ENCODE results near the gene GRM4.

Gene GRM4

DNA sequence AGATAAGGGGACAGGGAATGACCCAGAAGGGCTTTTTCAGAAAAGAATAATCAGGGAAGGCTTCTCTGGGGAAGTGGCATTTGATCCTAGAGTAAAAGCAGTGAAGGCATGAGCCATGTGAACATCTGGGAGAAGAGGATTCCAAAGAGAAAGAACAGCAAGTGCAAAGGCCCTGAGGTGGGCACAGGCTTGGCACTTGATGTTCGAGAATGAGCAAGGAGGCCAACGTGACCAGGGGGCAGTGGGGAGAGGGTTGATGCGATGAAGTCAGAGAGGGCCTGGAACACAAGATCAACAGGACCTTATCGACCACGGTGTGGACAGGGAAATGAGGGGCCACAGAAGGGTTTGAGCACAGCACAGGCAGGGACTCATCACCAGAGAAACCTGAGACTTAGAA, 5.8 kb downstream of the GRM4 start:
- DNase-seq, result no peak
- Histone ChIP-seq H3K36me3 (ENCODE audit: control insufficient read depth, insufficient read depth, low read length) (no peaks in the 10 kb centered on the region), H3K4me3 (ENCODE audit: insufficient read depth, low read depth, low read length, poor library complexity, severe bottlenecking) (no peak overlapping the region), H3K27ac (ENCODE audit: insufficient read depth, low read length, poor library complexity, severe bottlenecking) (no peak overlapping the region), H3K4me1 (ENCODE audit: control insufficient read depth, insufficient read depth, low read length, poor library complexity, severe bottlenecking) (peaks cover 27% of the 10 kb centered on the region), H3K27me3 (replicated peaks; ENCODE audit: control insufficient read depth, insufficient read depth, low read length, poor library complexity, severe bottlenecking) (peaks cover 59% of the 10 kb centered on the region), H3K9me3 (ENCODE audit: control insufficient read depth, low read length) (no peaks in the 10 kb centered on the region)

DNA sequence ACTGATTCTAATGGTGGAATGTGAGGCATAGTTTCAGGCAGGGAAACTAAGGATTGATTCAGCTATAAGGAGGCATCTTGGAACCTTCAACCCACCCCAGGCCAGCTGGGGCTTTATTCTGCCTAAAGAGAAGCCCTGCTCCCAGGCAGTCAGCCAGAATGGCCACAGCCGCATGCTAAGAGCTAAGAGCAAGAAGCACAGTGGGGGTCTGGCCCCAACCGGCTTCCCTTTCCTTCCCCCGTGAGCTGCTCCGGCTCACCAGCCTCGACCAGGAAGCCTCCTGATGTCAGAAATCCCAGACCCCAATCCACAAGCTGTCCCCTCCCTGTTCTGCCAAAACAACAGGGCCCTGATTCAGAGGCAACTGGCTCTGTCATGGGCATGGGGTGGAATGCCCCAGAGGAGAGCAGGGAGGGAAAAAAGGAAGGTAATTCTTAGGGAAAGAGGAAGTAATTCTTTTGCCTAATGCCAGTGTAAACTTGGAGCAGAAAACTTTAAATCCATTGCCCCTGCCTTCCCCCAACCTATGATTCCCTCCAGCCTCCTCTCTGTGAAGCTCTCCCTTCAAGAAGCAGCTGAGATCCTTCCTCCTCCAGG, 6.9 kb downstream of the GRM4 start:
- Histone ChIP-seq H3K4me1 (ENCODE audit: control insufficient read depth, insufficient read depth, low read length, poor library complexity, severe bottlenecking) (peaks cover 18% of the 10 kb centered on the region), H3K36me3 (ENCODE audit: control insufficient read depth, insufficient read depth, low read length) (no peaks in the 10 kb centered on the region), H3K27me3 (replicated peaks; ENCODE audit: control insufficient read depth, insufficient read depth, low read length, poor library complexity, severe bottlenecking) (peaks cover 51% of the 10 kb centered on the region), H3K27ac (ENCODE audit: insufficient read depth, low read length, poor library complexity, severe bottlenecking) (no peak overlapping the region), H3K9me3 (ENCODE audit: control insufficient read depth, low read length) (no peaks in the 10 kb centered on the region), H3K4me3 (ENCODE audit: insufficient read depth, low read depth, low read length, poor library complexity, severe bottlenecking) (no peak overlapping the region)
- DNase-seq, result no peak

DNA sequence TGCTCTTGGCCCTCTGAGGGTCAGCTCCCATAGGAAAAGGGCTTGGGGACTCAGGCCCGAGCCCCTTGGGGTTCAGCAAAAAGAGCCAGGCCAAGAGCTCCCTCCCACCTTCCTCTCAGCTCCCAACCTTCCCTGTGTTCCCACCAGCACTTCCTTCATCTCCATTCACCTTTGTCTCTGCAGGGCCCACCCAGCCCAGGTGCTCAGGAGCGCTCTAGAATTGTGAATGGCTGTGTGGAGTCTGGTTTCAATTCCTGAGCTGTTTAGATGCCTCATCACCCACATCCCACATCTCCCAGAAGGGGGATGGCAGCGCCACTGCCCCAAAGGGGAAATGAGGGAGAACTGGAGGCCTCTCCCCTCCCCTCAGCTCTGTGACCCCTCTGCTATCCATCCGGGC, 7.7 kb downstream of the GRM4 start:
- H3K4me1 ChIP-seq (ENCODE audit: control insufficient read depth, insufficient read depth, low read length, poor library complexity, severe bottlenecking), result peaks cover 10% of the 10 kb centered on the region
- H3K9me3 ChIP-seq (ENCODE audit: control insufficient read depth, low read length), result no peaks in the 10 kb centered on the region
- no peak for DNase-seq
- H3K36me3 ChIP-seq (ENCODE audit: control insufficient read depth, insufficient read depth, low read length), result no peaks in the 10 kb centered on the region
- no peak overlapping the region for H3K27ac ChIP-seq (ENCODE audit: insufficient read depth, low read length, poor library complexity, severe bottlenecking)
- H3K27me3 ChIP-seq (replicated peaks; ENCODE audit: control insufficient read depth, insufficient read depth, low read length, poor library complexity, severe bottlenecking), result peaks cover 43% of the 10 kb centered on the region
- no peak overlapping the region for H3K4me3 ChIP-seq (ENCODE audit: insufficient read depth, low read depth, low read length, poor library complexity, severe bottlenecking)

GRCh38 chr6:34135541-34135940, 10.3 kb downstream of the GRM4 start:
- Histone ChIP-seq H3K4me1 (ENCODE audit: control insufficient read depth, insufficient read depth, low read length, poor library complexity, severe bottlenecking) (no peaks in the 10 kb centered on the region), H3K27ac (ENCODE audit: insufficient read depth, low read length, poor library complexity, severe bottlenecking) (no peak overlapping the region), H3K4me3 (ENCODE audit: insufficient read depth, low read depth, low read length, poor library complexity, severe bottlenecking) (no peak overlapping the region), H3K27me3 (replicated peaks; ENCODE audit: control insufficient read depth, insufficient read depth, low read length, poor library complexity, severe bottlenecking) (peaks cover 22% of the 10 kb centered on the region), H3K36me3 (ENCODE audit: control insufficient read depth, insufficient read depth, low read length) (no peaks in the 10 kb centered on the region), H3K9me3 (ENCODE audit: control insufficient read depth, low read length) (no peaks in the 10 kb centered on the region)
- DNase-seq, result no peak

DNA sequence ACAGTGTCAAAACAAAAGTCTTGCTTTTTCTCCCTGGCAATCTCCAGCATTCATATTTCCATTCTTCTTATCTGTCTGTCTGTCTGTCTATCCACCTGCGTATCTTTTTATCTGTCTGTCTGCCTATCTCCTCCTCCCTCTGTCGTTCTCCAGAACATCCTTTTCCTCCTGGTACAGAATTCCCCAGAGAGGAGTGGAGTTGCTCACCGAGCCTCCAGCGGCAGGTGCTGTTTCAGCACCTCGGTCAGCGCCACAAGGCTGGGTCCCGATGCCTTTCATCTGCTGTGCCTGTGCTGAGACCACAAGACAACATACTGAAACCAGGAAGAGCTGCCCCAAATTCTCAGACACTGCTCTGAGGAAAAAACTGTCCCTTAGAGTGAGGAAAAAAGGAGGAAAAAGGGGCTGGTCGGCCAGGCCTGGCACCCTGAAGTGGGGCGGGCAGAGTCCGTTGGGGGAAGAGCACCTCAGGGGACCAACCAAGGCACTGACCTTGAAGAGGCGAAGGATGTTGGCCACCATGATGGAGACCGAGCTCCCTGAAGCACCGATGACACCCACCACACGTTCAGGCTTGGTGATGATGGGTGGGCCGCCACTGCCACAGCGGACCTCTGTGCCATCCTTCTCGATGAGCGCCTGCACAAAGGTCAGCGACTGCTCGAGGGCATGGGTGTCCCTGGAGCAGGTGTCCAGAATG, 13.3 kb downstream of the GRM4 start:
- Histone ChIP-seq H3K27ac (ENCODE audit: insufficient read depth, low read length, poor library complexity, severe bottlenecking) (no peak overlapping the region), H3K9me3 (ENCODE audit: control insufficient read depth, low read length) (no peaks in the 10 kb centered on the region), H3K4me1 (ENCODE audit: control insufficient read depth, insufficient read depth, low read length, poor library complexity, severe bottlenecking) (no peaks in the 10 kb centered on the region), H3K4me3 (ENCODE audit: insufficient read depth, low read depth, low read length, poor library complexity, severe bottlenecking) (no peak overlapping the region), H3K36me3 (ENCODE audit: control insufficient read depth, insufficient read depth, low read length) (no peaks in the 10 kb centered on the region), H3K27me3 (replicated peaks; ENCODE audit: control insufficient read depth, insufficient read depth, low read length, poor library complexity, severe bottlenecking) (no peaks in the 10 kb centered on the region)
- DNase-seq, result no peak

DNA sequence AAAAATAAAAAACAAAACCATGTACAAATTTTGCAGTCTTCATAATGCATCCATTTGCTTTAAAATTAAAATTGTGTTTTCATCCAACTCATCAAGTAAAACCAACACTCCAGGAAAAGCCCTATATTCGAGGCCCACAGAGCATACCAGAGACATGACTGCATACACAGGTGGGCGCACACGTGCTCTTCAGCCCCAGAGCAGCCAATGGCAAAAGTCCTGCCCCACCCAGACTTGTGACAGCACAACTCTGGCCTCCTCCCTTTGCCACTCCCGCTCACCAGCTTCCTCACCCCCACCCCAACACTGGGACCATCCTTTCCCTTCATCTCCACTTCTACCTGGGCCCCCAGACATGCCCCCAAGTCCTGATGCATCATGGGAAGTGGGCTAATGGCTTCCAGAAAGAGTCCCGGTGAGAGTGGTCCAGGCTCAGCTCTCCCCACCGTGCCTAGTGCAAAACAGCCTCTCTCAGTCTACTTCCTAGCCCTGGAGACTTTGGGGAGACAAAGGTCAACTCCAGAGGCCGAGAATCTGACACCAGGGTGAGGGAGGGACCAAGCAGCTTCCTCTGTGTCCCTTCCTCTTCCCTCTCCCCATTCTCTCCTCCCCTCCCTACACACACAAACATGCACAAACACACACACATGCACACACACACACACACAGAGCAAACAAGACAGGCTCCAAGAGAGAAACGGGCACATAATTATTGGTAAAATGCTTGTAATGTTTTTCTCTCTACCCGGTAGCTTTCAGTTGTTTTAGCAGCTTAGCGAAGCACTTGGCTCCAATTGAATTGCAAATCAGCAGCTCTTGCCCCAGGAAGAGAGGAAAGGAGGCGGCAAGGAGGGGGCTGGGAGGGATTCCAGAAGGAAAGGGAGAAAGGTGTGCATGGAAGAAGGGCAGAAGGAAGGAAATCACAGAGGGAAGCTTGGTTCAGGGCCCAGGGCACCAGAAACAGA, 14.3 kb downstream of the GRM4 start:
- no peak overlapping the region for H3K27ac ChIP-seq (ENCODE audit: insufficient read depth, low read length, poor library complexity, severe bottlenecking)
- no peaks in the 10 kb centered on the region for H3K4me1 ChIP-seq (ENCODE audit: control insufficient read depth, insufficient read depth, low read length, poor library complexity, severe bottlenecking)
- no peaks in the 10 kb centered on the region for H3K36me3 ChIP-seq (ENCODE audit: control insufficient read depth, insufficient read depth, low read length)
- H3K27me3 ChIP-seq (replicated peaks; ENCODE audit: control insufficient read depth, insufficient read depth, low read length, poor library complexity, severe bottlenecking), result no peaks in the 10 kb centered on the region
- H3K4me3 ChIP-seq (ENCODE audit: insufficient read depth, low read depth, low read length, poor library complexity, severe bottlenecking), result no peak overlapping the region
- H3K9me3 ChIP-seq (ENCODE audit: control insufficient read depth, low read length), result no peaks in the 10 kb centered on the region
- no peak for DNase-seq

GRCh38 chr6:34130862-34131261, 15.0 kb downstream of the GRM4 start:
- no peaks in the 10 kb centered on the region for H3K36me3 ChIP-seq (ENCODE audit: control insufficient read depth, insufficient read depth, low read length)
- DNase-seq, result no peak
- H3K27ac ChIP-seq (ENCODE audit: insufficient read depth, low read length, poor library complexity, severe bottlenecking), result no peak overlapping the region
- peaks cover 2% of the 10 kb centered on the region for H3K27me3 ChIP-seq (replicated peaks; ENCODE audit: control insufficient read depth, insufficient read depth, low read length, poor library complexity, severe bottlenecking)
- H3K9me3 ChIP-seq (ENCODE audit: control insufficient read depth, low read length), result no peaks in the 10 kb centered on the region
- no peak overlapping the region for H3K4me3 ChIP-seq (ENCODE audit: insufficient read depth, low read depth, low read length, poor library complexity, severe bottlenecking)
- no peaks in the 10 kb centered on the region for H3K4me1 ChIP-seq (ENCODE audit: control insufficient read depth, insufficient read depth, low read length, poor library complexity, severe bottlenecking)

DNA sequence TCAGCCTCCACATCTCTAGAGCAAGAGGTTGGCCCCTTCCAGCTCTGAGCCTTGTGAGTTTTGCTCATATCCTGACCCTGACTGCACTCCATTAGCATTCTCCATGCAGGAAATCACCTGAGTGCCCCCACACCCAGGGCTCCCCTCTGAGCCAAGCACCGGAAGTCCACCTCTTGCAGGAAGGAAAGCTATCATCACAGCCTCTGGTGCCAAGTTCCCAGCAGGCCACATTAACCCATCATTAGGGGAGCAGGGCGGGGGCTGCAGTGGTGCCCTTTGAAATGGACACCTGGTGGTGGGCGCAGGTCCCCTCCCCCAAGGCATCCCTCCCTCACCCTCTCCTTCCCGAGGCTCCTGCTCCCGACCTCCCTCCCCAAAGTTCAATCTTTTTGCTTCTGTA, 16.1 kb downstream of the GRM4 start:
- peaks cover 2% of the 10 kb centered on the region for H3K27me3 ChIP-seq (replicated peaks; ENCODE audit: control insufficient read depth, insufficient read depth, low read length, poor library complexity, severe bottlenecking)
- no peaks in the 10 kb centered on the region for H3K9me3 ChIP-seq (ENCODE audit: control insufficient read depth, low read length)
- H3K27ac ChIP-seq (ENCODE audit: insufficient read depth, low read length, poor library complexity, severe bottlenecking), result no peak overlapping the region
- no peak overlapping the region for H3K4me3 ChIP-seq (ENCODE audit: insufficient read depth, low read depth, low read length, poor library complexity, severe bottlenecking)
- H3K36me3 ChIP-seq (ENCODE audit: control insufficient read depth, insufficient read depth, low read length), result no peaks in the 10 kb centered on the region
- no peak for DNase-seq
- no peaks in the 10 kb centered on the region for H3K4me1 ChIP-seq (ENCODE audit: control insufficient read depth, insufficient read depth, low read length, poor library complexity, severe bottlenecking)

- no peak overlapping the region for H3K27ac ChIP-seq (ENCODE audit: insufficient read depth, low read length, poor library complexity, severe bottlenecking)
These were observed 17.8 kb downstream of the GRM4 start for GRCh38 chr6:34128045-34128444.

GRCh38 chr6:34126419-34126818, 19.5 kb downstream of the GRM4 start:
- peaks cover 2% of the 10 kb centered on the region for H3K27me3 ChIP-seq (replicated peaks; ENCODE audit: control insufficient read depth, insufficient read depth, low read length, poor library complexity, severe bottlenecking)
- no peak overlapping the region for H3K27ac ChIP-seq (ENCODE audit: insufficient read depth, low read length, poor library complexity, severe bottlenecking)
- H3K4me1 ChIP-seq (ENCODE audit: control insufficient read depth, insufficient read depth, low read length, poor library complexity, severe bottlenecking), result no peaks in the 10 kb centered on the region
- H3K9me3 ChIP-seq (ENCODE audit: control insufficient read depth, low read length), result no peaks in the 10 kb centered on the region
- no peaks in the 10 kb centered on the region for H3K36me3 ChIP-seq (ENCODE audit: control insufficient read depth, insufficient read depth, low read length)
- DNase-seq, result no peak
- H3K4me3 ChIP-seq (ENCODE audit: insufficient read depth, low read depth, low read length, poor library complexity, severe bottlenecking), result no peak overlapping the region

More at GRCh38 chr6:34128045-34128444, 17.8 kb downstream of the GRM4 start:
- no peaks in the 10 kb centered on the region for H3K4me1 ChIP-seq (ENCODE audit: control insufficient read depth, insufficient read depth, low read length, poor library complexity, severe bottlenecking)
- no peaks in the 10 kb centered on the region for H3K9me3 ChIP-seq (ENCODE audit: control insufficient read depth, low read length)
- no peak overlapping the region for H3K4me3 ChIP-seq (ENCODE audit: insufficient read depth, low read depth, low read length, poor library complexity, severe bottlenecking)
- H3K27me3 ChIP-seq (replicated peaks; ENCODE audit: control insufficient read depth, insufficient read depth, low read length, poor library complexity, severe bottlenecking), result peaks cover 2% of the 10 kb centered on the region
- H3K36me3 ChIP-seq (ENCODE audit: control insufficient read depth, insufficient read depth, low read length), result no peaks in the 10 kb centered on the region
- DNase-seq, result no peak
